Subcutaneous adipose tissue (tissue), 4 donors: ENCODE data around the gene FOXL2NB. TPM values are rescaled to one million over a fixed set of nuclear protein-coding genes. Genes with fewer than 3 reads are reported as not detected.

ENCODE experiments used
- CTCF ChIP-seq: fragments of 450-650 bp; IDR thresholded peaks from one replicate; pipeline ENCODE4 v1.5.1; 2016; ENCODE audit warnings: low read depth, mild to moderate bottlenecking, control low read depth, antibody characterized with exemption, moderate library complexity
- total RNA-seq, 4 donors: library from RNA; depleted of rRNA; stranded (reverse); fragments of >200 nt; gene quantifications; one replicate each; pipeline ENCODE4 v1.1.0, GENCODE V29; 2016

FOXL2NB gene
- total RNA-seq, 4 donors from 2014 or later = not detected

- TF ChIP-seq CTCF = no peak
Measured at GRCh38 chr3:138949002-138949418, 2.0 kb downstream of the FOXL2NB start.

- no peak for TF ChIP-seq CTCF
Measured at GRCh38 chr3:138949445-138950005, 2.5 kb downstream of the FOXL2NB start.

GRCh38 chr3:138950006-138950644 is 3.1 kb downstream of the FOXL2NB start:
- no peak for TF ChIP-seq CTCF

GRCh38 chr3:138950701-138951100 is 3.7 kb downstream of the FOXL2NB start:
- TF ChIP-seq CTCF = no peak

GRCh38 chr3:138960417-138960852 is 13.4 kb downstream of the FOXL2NB start:
- no peak for TF ChIP-seq CTCF

- TF ChIP-seq CTCF = no peak
Measured at GRCh38 chr3:138962854-138963560, 16.0 kb downstream of the FOXL2NB start.

- TF ChIP-seq CTCF = no peak
Measured at GRCh38 chr3:138964264-138964663, 17.2 kb downstream of the FOXL2NB start.
